CD14-positive monocyte (primary cell): ENCODE data around the gene TMEM14A. TPM values are rescaled to one million over a fixed set of nuclear protein-coding genes. Genes with fewer than 3 reads are reported as not detected.
A peak's percentile ranks its signal among the peaks of the same experiment; 100 is the strongest.

Source experiments
- DNase-seq, 3 donors: peaks; one replicate each; pipeline ENCODE4 v3.0.0-alpha.2; 2011 to 2022
- H2AFZ ChIP-seq: 2 replicates; pipeline ENCODE4 v1.6.0; 2012; ENCODE audit warnings: mild to moderate bottlenecking, low read depth, low read length, inconsistent platforms; ENCODE audit not compliant: insufficient read depth, poor library complexity, severe bottlenecking
- H3K27ac ChIP-seq, 2 donors: 1 replicate in 1 of 2; 2 replicates in 1 of 2; pipeline ENCODE4 v1.5.1; 2012 to 2013; ENCODE audit warnings: low read length in 2 of 2, control low read depth in 1 of 2, inconsistent platforms in 1 of 2, low read depth in 1 of 2, mild to moderate bottlenecking in 1 of 2
- H3K27me3 ChIP-seq, 2 donors: one replicate each; pipeline versions ENCODE4 v1.6.0 to v1.6.1; 2011 to 2013; ENCODE audit warnings: low read length in 2 of 2; ENCODE audit not compliant: control insufficient read depth in 2 of 2, insufficient read depth in 2 of 2
- H3K36me3 ChIP-seq, 2 donors: replicated peaks in 1 of 2; 1 replicate in 1 of 2; 2 replicates in 1 of 2; pipeline versions ENCODE4 v1.5.1 to v1.6.1; 2012 to 2013; ENCODE audit warnings: low read length in 2 of 2, control low read depth in 1 of 2, inconsistent platforms in 1 of 2, mild to moderate bottlenecking in 1 of 2; ENCODE audit not compliant: insufficient read depth in 2 of 2, control insufficient read depth in 1 of 2
- H3K4me1 ChIP-seq, 2 donors: 1 replicate in 1 of 2; 2 replicates in 1 of 2; pipeline versions ENCODE4 v1.5.1 to v1.6.1; 2012 to 2013; ENCODE audit warnings: low read length in 2 of 2, control low read depth in 1 of 2, inconsistent platforms in 1 of 2, mild to moderate bottlenecking in 1 of 2, moderate library complexity in 1 of 2; ENCODE audit not compliant: insufficient read depth in 2 of 2, control insufficient read depth in 1 of 2
- H3K4me2 ChIP-seq: replicated peaks from 2 replicates; pipeline ENCODE3; 2012; ENCODE audit warnings: low read length, moderate library complexity, mild to moderate bottlenecking; ENCODE audit not compliant: poor library complexity, severe bottlenecking; ENCODE audit errors: extremely low read depth
- H3K4me3 ChIP-seq, 3 experiments: fragments of 200-600 bp in 1 of 3; sonication (generic) in 1 of 3; replicated peaks in 1 of 3; 1 replicate in 2 of 3; 2 replicates in 1 of 3; pipeline ENCODE4 v1.5.1; 2011 to 2013; ENCODE audit warnings: low read length in 3 of 3, mild to moderate bottlenecking in 3 of 3, control low read depth in 2 of 3, low read depth in 2 of 3, inconsistent platforms in 1 of 3, moderate library complexity in 1 of 3
- H3K79me2 ChIP-seq: 2 replicates; pipeline ENCODE4 v1.6.0; 2012; ENCODE audit warnings: mild to moderate bottlenecking, control low read depth, inconsistent platforms, low read length, moderate library complexity; ENCODE audit not compliant: insufficient read depth
- H3K9ac ChIP-seq: 2 replicates; pipeline ENCODE4 v1.6.0; 2017; ENCODE audit warnings: low read length, mild to moderate bottlenecking; ENCODE audit not compliant: insufficient read depth, poor library complexity, severe bottlenecking
- H3K9me3 ChIP-seq, 2 donors: replicated peaks in 1 of 2; 1 replicate in 1 of 2; 2 replicates in 1 of 2; pipeline versions ENCODE4 v1.5.1 to v1.6.1; 2012 to 2013; ENCODE audit warnings: low read length in 2 of 2, control low read depth in 1 of 2; ENCODE audit not compliant: control insufficient read depth in 1 of 2, insufficient read depth in 1 of 2
- H4K20me1 ChIP-seq: 2 replicates; pipeline ENCODE4 v1.6.0; 2012; ENCODE audit warnings: mild to moderate bottlenecking, low read length, control low read depth, moderate library complexity; ENCODE audit not compliant: insufficient read depth
- H3K27ac Mint-ChIP-seq, 7 donors: one replicate each; pipeline ENCODE4 v1.8.0; 2020; ENCODE audit warnings: mild to moderate bottlenecking in 7 of 7, mixed read lengths in 7 of 7, moderate library complexity in 6 of 7, inconsistent platforms in 2 of 7
- H3K27me3 Mint-ChIP-seq, 3 donors: one replicate each; pipeline ENCODE4 v1.8.0; 2021 to 2022; ENCODE audit warnings: low read depth in 3 of 3, mild to moderate bottlenecking in 3 of 3, mixed read lengths in 3 of 3, moderate library complexity in 3 of 3, inconsistent platforms in 1 of 3
- H3K36me3 Mint-ChIP-seq, 2 donors: one replicate each; pipeline ENCODE4 v1.8.0; 2020; ENCODE audit warnings: mixed read lengths in 2 of 2, inconsistent platforms in 1 of 2, mild to moderate bottlenecking in 1 of 2
- H3K4me1 Mint-ChIP-seq: one replicate; pipeline ENCODE4 v1.8.0; 2020; ENCODE audit warnings: mild to moderate bottlenecking, mixed read lengths
- H3K4me3 Mint-ChIP-seq, 2 donors: one replicate each; pipeline ENCODE4 v1.8.0; 2020; ENCODE audit warnings: mild to moderate bottlenecking in 2 of 2, mixed read lengths in 2 of 2, moderate library complexity in 1 of 2
- H3K9me3 Mint-ChIP-seq, 7 donors: one replicate each; pipeline ENCODE4 v1.8.0; 2020 to 2022; ENCODE audit warnings: mixed read lengths in 7 of 7, mild to moderate bottlenecking in 6 of 7, moderate library complexity in 6 of 7, inconsistent platforms in 2 of 7
- WGBS: methylation state at CpG from one replicate; pipeline ENCODE4 v1.1.5; 2013; ENCODE audit warnings: missing lambda C conversion rate; ENCODE audit not compliant: insufficient coverage; 5-methylcytosine and 5-hydroxymethylcytosine counted together
- intact Hi-C, 2 donors: fragments of 100-400 bp; cut with micrococcal nuclease; formaldehyde crosslinking; loops; one replicate each; pipeline versions ENCODE4 v1.15.0 to v1.15.1; 2023
- polyA plus RNA-seq, 3 donors: library from polyadenylated mRNA; depleted of rRNA in 1 of 3; unstranded in 2 of 3; stranded (reverse) in 1 of 3; fragments of 300-500 nt in 2 of 3; fragments of >200 nt in 1 of 3; fragmentation: Illumina TruSeq in 2 of 3; gene quantifications; 1 replicate in 2 of 3; 2 replicates in 1 of 3; pipeline ENCODE4 v1.2.3, GENCODE V29; 2012 to 2021
- TF ChIP-seq, protein P1 (sequence below): fragments of 200-600 bp; IDR thresholded peaks from one replicate; pipeline ENCODE4 v1.8.0; 2022; ENCODE audit warnings: antibody characterized with exemption, mild to moderate bottlenecking

Gene TMEM14A
- polyA plus RNA-seq, 3 donors: 0.08 to 0.23 (median 0.20) TPM

DNA sequence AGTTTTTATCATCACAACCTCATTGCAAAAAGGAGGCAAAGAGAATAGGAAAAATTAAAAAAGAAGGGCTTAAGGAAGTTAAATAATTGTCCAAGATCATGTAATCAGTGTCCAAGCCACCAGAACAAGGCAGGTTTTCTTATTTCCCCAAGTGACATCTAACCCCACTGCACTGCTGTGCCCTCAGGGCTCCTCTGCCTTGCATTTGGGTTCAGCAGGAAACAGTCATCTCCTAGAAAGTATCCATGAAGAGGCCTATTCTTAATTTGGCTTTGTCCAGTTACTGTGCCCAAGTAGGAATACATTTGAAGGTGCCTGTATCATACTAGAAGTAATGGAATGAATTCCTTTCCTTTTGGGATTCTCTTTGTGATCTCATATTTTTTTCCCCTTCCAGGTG is 10.5 kb downstream of the TMEM14A start:
- Histone ChIP-seq H3K27ac (no peak overlapping the region), H3K27me3 (peaks cover 76 to 88% of the 10 kb centered on the region in 2 donors), H3K4me1 (peaks cover 9 to 13% of the 10 kb centered on the region in 2 donors), H3K36me3 (no peaks in the 10 kb centered on the region), H3K79me2 (no peaks in the 10 kb centered on the region), H3K9me3 (peaks cover 8 to 9% of the 10 kb centered on the region in 2 donors), H3K4me3 (no peak overlapping the region), H4K20me1 (no peaks in the 10 kb centered on the region), H3K9ac (no peak overlapping the region), H2AFZ (no peak overlapping the region), H3K4me2 (no peak overlapping the region)
- peaks cover 12% of the 10 kb centered on the region for H3K4me1 Mint-ChIP-seq
- TF ChIP-seq, protein P1, sequence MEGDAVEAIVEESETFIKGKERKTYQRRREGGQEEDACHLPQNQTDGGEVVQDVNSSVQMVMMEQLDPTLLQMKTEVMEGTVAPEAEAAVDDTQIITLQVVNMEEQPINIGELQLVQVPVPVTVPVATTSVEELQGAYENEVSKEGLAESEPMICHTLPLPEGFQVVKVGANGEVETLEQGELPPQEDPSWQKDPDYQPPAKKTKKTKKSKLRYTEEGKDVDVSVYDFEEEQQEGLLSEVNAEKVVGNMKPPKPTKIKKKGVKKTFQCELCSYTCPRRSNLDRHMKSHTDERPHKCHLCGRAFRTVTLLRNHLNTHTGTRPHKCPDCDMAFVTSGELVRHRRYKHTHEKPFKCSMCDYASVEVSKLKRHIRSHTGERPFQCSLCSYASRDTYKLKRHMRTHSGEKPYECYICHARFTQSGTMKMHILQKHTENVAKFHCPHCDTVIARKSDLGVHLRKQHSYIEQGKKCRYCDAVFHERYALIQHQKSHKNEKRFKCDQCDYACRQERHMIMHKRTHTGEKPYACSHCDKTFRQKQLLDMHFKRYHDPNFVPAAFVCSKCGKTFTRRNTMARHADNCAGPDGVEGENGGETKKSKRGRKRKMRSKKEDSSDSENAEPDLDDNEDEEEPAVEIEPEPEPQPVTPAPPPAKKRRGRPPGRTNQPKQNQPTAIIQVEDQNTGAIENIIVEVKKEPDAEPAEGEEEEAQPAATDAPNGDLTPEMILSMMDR: no peak
- H3K36me3 Mint-ChIP-seq: peaks cover 12 to 34% of the 10 kb centered on the region in 2 donors
- intact Hi-C loops: no loop called here
- H3K27ac Mint-ChIP-seq: no peak overlapping the region
- no peak for DNase-seq
- peaks cover 83 to 87% (median 86%) of the 10 kb centered on the region in 3 donors for H3K27me3 Mint-ChIP-seq
- peaks cover 4 to 14% (median 11%) of the 10 kb centered on the region in 7 donors for H3K9me3 Mint-ChIP-seq
- H3K4me3 Mint-ChIP-seq: peak overlapping the region in 1 of 2 donors; percentile 84

DNA sequence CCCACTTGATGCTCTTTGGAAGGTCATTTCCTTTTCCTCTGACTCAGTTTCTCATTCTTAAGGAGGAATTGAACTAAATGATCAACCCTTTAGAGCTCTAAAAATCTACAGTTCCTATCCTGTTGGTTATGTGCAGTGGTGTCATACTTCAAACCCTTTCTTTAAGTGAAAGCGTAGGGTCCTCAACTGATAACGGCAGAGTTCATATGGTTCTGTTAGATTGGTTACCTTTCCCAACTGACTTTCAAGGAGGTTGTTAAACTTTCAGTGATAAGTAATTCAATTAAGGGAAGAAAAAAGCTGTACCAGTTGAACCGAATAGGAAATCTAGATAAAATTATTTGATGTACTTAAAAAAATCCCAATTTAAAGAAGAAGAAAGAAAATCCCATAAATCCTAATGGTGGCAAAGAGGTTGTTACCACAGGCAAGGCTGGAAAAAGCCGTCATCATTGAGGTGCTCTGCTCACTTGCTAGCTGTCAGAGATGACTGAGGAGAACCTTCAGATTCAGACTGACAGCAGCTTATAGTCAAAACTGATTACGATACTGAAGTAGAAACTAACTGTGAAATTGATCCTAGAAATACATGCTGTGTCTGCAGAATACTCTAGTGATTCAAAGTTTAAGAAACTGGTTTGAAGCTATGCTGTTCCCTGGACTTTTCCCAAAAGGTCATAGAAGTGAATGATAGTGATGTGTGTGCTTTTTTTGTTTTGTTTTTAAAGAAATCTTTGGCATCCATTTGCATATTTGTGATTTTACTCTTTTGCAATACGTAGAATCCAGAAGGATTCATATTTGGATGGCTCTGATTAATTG is 16.2 kb downstream of the TMEM14A start:
- Histone ChIP-seq H3K36me3 (no peaks in the 10 kb centered on the region), H4K20me1 (no peaks in the 10 kb centered on the region), H3K4me2 (no peak overlapping the region), H3K4me1 (peaks cover 9 to 13% of the 10 kb centered on the region in 2 donors), H3K9me3 (no peaks in the 10 kb centered on the region), H3K27me3 (peaks cover 82 to 89% of the 10 kb centered on the region in 2 donors), H3K27ac (no peak overlapping the region), H3K4me3 (no peak overlapping the region), H3K79me2 (no peaks in the 10 kb centered on the region), H3K9ac (no peak overlapping the region), H2AFZ (no peak overlapping the region)
- H3K9me3 Mint-ChIP-seq: peaks cover 0 to 6% (median 4%) of the 10 kb centered on the region in 7 donors
- no peak for DNase-seq
- WGBS: 100% methylated on average over 2 of the region's 6 CpGs
- intact Hi-C loops: no loop called here
- TF ChIP-seq, protein P1: no peak
- peaks cover 76 to 90% (median 82%) of the 10 kb centered on the region in 3 donors for H3K27me3 Mint-ChIP-seq
- no peak overlapping the region for H3K27ac Mint-ChIP-seq
- peak overlapping the region in 1 of 2 donors; percentile 74 for H3K4me3 Mint-ChIP-seq
- peaks cover 12% of the 10 kb centered on the region for H3K4me1 Mint-ChIP-seq
- H3K36me3 Mint-ChIP-seq: peaks cover 5 to 26% of the 10 kb centered on the region in 2 donors
